H1 (cell line): ENCODE measurements around the gene ALDH1A2. TPM values are rescaled to one million over a fixed set of nuclear protein-coding genes. Genes with fewer than 3 reads are reported as not detected.

Experiments
- CTCF ChIA-PET: fragments of 300-600 bp; sonication (Branson Sonifier 250); formaldehyde crosslinking; loops from one replicate; lab custom pipeline; 2021; ENCODE audit not compliant: partially characterized antibody; lab: Charles Lee
- POLR2A ChIA-PET: fragments of 300-600 bp; sonication (Branson Sonifier 250); formaldehyde crosslinking; loops from one replicate; lab custom pipeline; 2021; ENCODE audit warnings: inconsistent platforms; ENCODE audit not compliant: partially characterized antibody; lab: Charles Lee
- DNase-seq, 2 experiments: peaks; one replicate each; pipeline versions ENCODE4 v3.0.0 to v3.0.0-alpha.2; 2010 to 2022; ENCODE audit warnings: low spot score in 2 of 2, low read depth in 1 of 2, mixed read lengths in 1 of 2
- FAIRE-seq: peaks from 2 replicates; lab custom pipeline; 2011; peaks lifted over from hg19 to GRCh38; lab: Jason Lieb, UNC
- H2AFZ ChIP-seq: 2 replicates; pipeline ENCODE4 v1.8.1; 2012; ENCODE audit warnings: low read length, inconsistent platforms
- H2AK5ac ChIP-seq: 2 replicates; pipeline ENCODE4 v1.6.1; 2013; ENCODE audit warnings: low read depth, low read length
- H2BK120ac ChIP-seq: replicated peaks from 2 replicates; pipeline ENCODE3; 2013; ENCODE audit warnings: low read depth, low read length, inconsistent platforms
- H2BK12ac ChIP-seq: 2 replicates; pipeline ENCODE4 v1.6.1; 2013; ENCODE audit warnings: low read depth, low read length
- H2BK15ac ChIP-seq: 2 replicates; pipeline ENCODE4 v1.6.1; 2013; ENCODE audit warnings: low read length
- H2BK20ac ChIP-seq: 2 replicates; pipeline ENCODE4 v1.6.1; 2013; ENCODE audit warnings: low read length
- H2BK5ac ChIP-seq: 2 replicates; pipeline ENCODE4 v1.6.1; 2013; ENCODE audit warnings: low read depth, low read length
- H3K14ac ChIP-seq: 2 replicates; pipeline ENCODE4 v1.6.1; 2013; ENCODE audit warnings: inconsistent platforms; ENCODE audit not compliant: insufficient read length
- H3K18ac ChIP-seq: 2 replicates; pipeline ENCODE4 v1.6.1; 2013; ENCODE audit warnings: low read length; ENCODE audit errors: extremely low read depth
- H3K23ac ChIP-seq: 2 replicates; pipeline ENCODE4 v1.6.1; 2013; ENCODE audit warnings: inconsistent platforms; ENCODE audit not compliant: insufficient read length
- H3K23me2 ChIP-seq: 2 replicates; pipeline ENCODE4 v1.6.1; 2013; ENCODE audit warnings: low read depth, low read length
- H3K27ac ChIP-seq: 2 replicates; pipeline ENCODE4 v1.6.1; 2011; ENCODE audit warnings: low read depth, low read length, inconsistent platforms
- H3K27me3 ChIP-seq, 4 experiments: replicated peaks in 1 of 4; 1 replicate in 1 of 4; 2 replicates in 3 of 4; pipeline versions ENCODE4 v1.6.1 to v1.8.1; 2011 to 2013; ENCODE audit warnings: low read length in 3 of 4, mild to moderate bottlenecking in 3 of 4, inconsistent platforms in 2 of 4, mixed read lengths in 2 of 4, moderate library complexity in 1 of 4; ENCODE audit not compliant: control insufficient read depth in 3 of 4, insufficient read depth in 3 of 4; ENCODE audit errors: extremely low read depth in 1 of 4
- H3K36me3 ChIP-seq, 4 experiments: 2 replicates each; pipeline versions ENCODE4 v1.6.1 to v1.8.1; 2011 to 2013; ENCODE audit warnings: mild to moderate bottlenecking in 4 of 4, low read length in 3 of 4, moderate library complexity in 2 of 4, control low read depth in 1 of 4, inconsistent platforms in 1 of 4; ENCODE audit not compliant: insufficient read depth in 4 of 4, control insufficient read depth in 2 of 4
- H3K4ac ChIP-seq: replicated peaks from 2 replicates; pipeline ENCODE3; 2013; ENCODE audit warnings: low read length, low read depth, mixed read lengths, inconsistent platforms; ENCODE audit not compliant: insufficient read length
- H3K4me1 ChIP-seq, 4 experiments: replicated peaks in 1 of 4; 1 replicate in 1 of 4; 2 replicates in 3 of 4; pipeline versions ENCODE4 v1.6.1 to v1.8.1; 2011 to 2013; ENCODE audit warnings: low read length in 3 of 4, inconsistent platforms in 2 of 4, mixed read lengths in 1 of 4; ENCODE audit not compliant: insufficient read depth in 4 of 4, control insufficient read depth in 3 of 4
- H3K4me2 ChIP-seq, 2 experiments: 2 replicates each; pipeline versions ENCODE4 v1.6.1 to v1.8.1; 2011 to 2013; ENCODE audit warnings: low read depth in 2 of 2, low read length in 2 of 2, control low read depth in 1 of 2, inconsistent platforms in 1 of 2, mild to moderate bottlenecking in 1 of 2; ENCODE audit not compliant: insufficient read depth in 1 of 2
- H3K4me3 ChIP-seq, 4 experiments: fragments of 200-600, 300-600 bp in 1 of 4; sonication (generic), shearing (Covaris generic), sonication (Bioruptor Twin) in 1 of 4; 2 replicates each; pipeline versions ENCODE4 v1.5.1 to v1.8.1; 2011 to 2016; ENCODE audit warnings: low read length in 4 of 4, low read depth in 3 of 4, control low read depth in 2 of 4, inconsistent platforms in 2 of 4, mild to moderate bottlenecking in 2 of 4, mixed read lengths in 1 of 4, moderate library complexity in 1 of 4; ENCODE audit not compliant: insufficient read depth in 2 of 4; ENCODE audit errors: extremely low read depth in 1 of 4
- H3K56ac ChIP-seq: replicated peaks from 2 replicates; pipeline ENCODE3; 2013; ENCODE audit warnings: low read depth, mild to moderate bottlenecking, mixed read lengths, low read length, inconsistent platforms; ENCODE audit not compliant: insufficient read length
- H3K79me1 ChIP-seq: 2 replicates; pipeline ENCODE4 v1.6.1; 2013; ENCODE audit warnings: low read depth, low read length, control low read depth
- H3K79me2 ChIP-seq, 2 experiments: 2 replicates each; pipeline versions ENCODE4 v1.6.1 to v1.8.1; 2012 to 2013; ENCODE audit warnings: low read length in 2 of 2, mild to moderate bottlenecking in 2 of 2, inconsistent platforms in 1 of 2; ENCODE audit not compliant: insufficient read depth in 2 of 2, control insufficient read depth in 1 of 2
- H3K9ac ChIP-seq, 4 experiments: replicated peaks in 1 of 4; 1 replicate in 1 of 4; 2 replicates in 3 of 4; pipeline versions ENCODE4 v1.6.1 to v1.8.1; 2011 to 2013; ENCODE audit warnings: low read depth in 3 of 4, low read length in 3 of 4, control low read depth in 2 of 4, mild to moderate bottlenecking in 2 of 4, moderate library complexity in 2 of 4, inconsistent platforms in 1 of 4; ENCODE audit errors: extremely low read depth in 1 of 4
- H3K9me3 ChIP-seq, 2 experiments: 2 replicates each; pipeline versions ENCODE4 v1.6.1 to v1.8.1; 2012 to 2013; ENCODE audit warnings: mild to moderate bottlenecking in 2 of 2, moderate library complexity in 2 of 2, control low read depth in 1 of 2, inconsistent platforms in 1 of 2, low read depth in 1 of 2, low read length in 1 of 2, mixed read lengths in 1 of 2; ENCODE audit not compliant: insufficient read depth in 2 of 2
- H4K20me1 ChIP-seq, 2 experiments: replicated peaks in 1 of 2; 2 replicates each; pipeline versions ENCODE3 to v1.8.1; 2011 to 2013; ENCODE audit warnings: inconsistent platforms in 2 of 2, low read length in 2 of 2, mild to moderate bottlenecking in 1 of 2; ENCODE audit not compliant: insufficient read depth in 2 of 2, control insufficient read depth in 1 of 2
- H4K5ac ChIP-seq: 2 replicates; pipeline ENCODE4 v1.6.1; 2013; ENCODE audit warnings: low read length, low read depth, mixed read lengths, inconsistent platforms; ENCODE audit not compliant: insufficient read length
- H4K8ac ChIP-seq: 2 replicates; pipeline ENCODE4 v1.8.0; 2013; ENCODE audit warnings: mild to moderate bottlenecking, moderate library complexity, low read length, inconsistent platforms; ENCODE audit not compliant: insufficient read depth; ENCODE audit errors: extremely low read depth
- H4K91ac ChIP-seq: replicated peaks from 2 replicates; pipeline ENCODE3; 2013; ENCODE audit warnings: low read length, mixed read lengths, inconsistent platforms; ENCODE audit not compliant: insufficient read length
- SUZ12 ChIP-seq: fragments of 200-600 bp; sonication (generic); IDR thresholded peaks from 2 replicates; pipeline ENCODE4 v1.6.1; 2012; ENCODE audit warnings: mild to moderate bottlenecking, inconsistent platforms, low read length, moderate library complexity, mixed read lengths
- WGBS, 2 experiments: shearing (Covaris generic) in 1 of 2; methylation state at CpG; one replicate each; pipeline versions ENCODE4 v1.1.6 to v1.1.7; 2013 to 2015; ENCODE audit warnings: low lambda C conversion rate in 2 of 2, mixed read lengths in 2 of 2, inconsistent platforms in 1 of 2, low coverage in 1 of 2, missing lambda C conversion rate in 1 of 2; ENCODE audit not compliant: insufficient replicate concordance in 2 of 2, insufficient coverage in 1 of 2, insufficient read length in 1 of 2; ENCODE audit errors: extremely low coverage in 1 of 2, missing lambda C conversion rate in 1 of 2; 5-methylcytosine and 5-hydroxymethylcytosine counted together
- polyA plus RNA-seq, 7 experiments: library from polyadenylated mRNA; depleted of rRNA in 3 of 7; stranded (reverse) in 5 of 7; unstranded in 2 of 7; fragments of >200 nt in 5 of 7; fragments of 200-250 nt in 2 of 7; gene quantifications; 1 replicate in 5 of 7; 2 replicates in 1 of 7; 4 replicates in 1 of 7; pipeline versions ENCODE4 v1.2.1 to v1.2.3, GENCODE V29; 2011 to 2013; ENCODE audit warnings: missing spikeins in 2 of 7, mixed read lengths in 2 of 7
- total RNA-seq: library from RNA; stranded (reverse); fragmentation: NEBNext Ultra II Directional; extraction: Animal tissue kit (Norgen Biotek cat#: 25700); gene quantifications from 2 replicates; pipeline ENCODE4 v1.2.1, GENCODE V29; 2021

The ALDH1A2 gene
- total and polyA plus RNA-seq, 2 of the 8 experiments (the other 6 are each of a cell fraction or from before 2014, with no cell fraction given), result 0.06 to 0.24 TPM

- no peak overlapping the region for H4K5ac ChIP-seq
- CTCF ChIA-PET, result interaction anchor here (0.6 kb wide), 1 partner anchor 41 kb away, joined by 3 read pairs; no protein-coding TSS in a partner anchor
- H4K91ac ChIP-seq, result no peak overlapping the region
- WGBS, 2 experiments, result 96% methylated on average over 1 of the region's 1 CpG; no CpG with 5 or more reads in 1 of the 2 experiments
- TF ChIP-seq SUZ12, result no peak
- no peak overlapping the region for H3K27ac ChIP-seq
- H2BK120ac ChIP-seq, result no peak overlapping the region
- H3K4ac ChIP-seq, result no peak overlapping the region
- no peaks in the 10 kb centered on the region for H3K4me1 ChIP-seq
- no peaks in the 10 kb centered on the region for H3K9me3 ChIP-seq
- H3K27me3 ChIP-seq, result no peaks in the 10 kb centered on the region
- 0 out of 2 replicates have a peak, but pooled peaks cover 3% of the 10 kb centered on the region for H3K23me2 ChIP-seq
- no peak overlapping the region for H2AFZ ChIP-seq
- no peak overlapping the region for H4K8ac ChIP-seq
- no peak overlapping the region for H2BK20ac ChIP-seq
- no peak for FAIRE-seq
- POLR2A ChIA-PET, result no interaction called here
- no peak overlapping the region for H2AK5ac ChIP-seq
- H2BK12ac ChIP-seq, result no peak overlapping the region
- H4K20me1 ChIP-seq, result no peaks in the 10 kb centered on the region
- H3K18ac ChIP-seq, result no peak overlapping the region
- no peak overlapping the region for H3K4me2 ChIP-seq
- no peak overlapping the region for H3K56ac ChIP-seq
- H3K23ac ChIP-seq, result no peak overlapping the region
- H2BK5ac ChIP-seq, result no peak overlapping the region
- no peak overlapping the region for H3K14ac ChIP-seq
- H3K9ac ChIP-seq, result no peak overlapping the region
- no peak for DNase-seq
- H3K79me2 ChIP-seq, result no peaks in the 10 kb centered on the region
- H3K4me3 ChIP-seq, result no peak overlapping the region
- H3K79me1 ChIP-seq, result no peaks in the 10 kb centered on the region
- no peaks in the 10 kb centered on the region for H3K36me3 ChIP-seq
- no peak overlapping the region for H2BK15ac ChIP-seq
Observed at GRCh38 chr15:58017869-58018268, 47.6 kb downstream of the ALDH1A2 start.
